ENCODE data around the gene TAF10.

The TAF10 gene

GRCh38 chr11:6583584-6583983, 28.4 kb downstream of the TAF10 start:
- no peak for DNase-seq (ENCODE audit: low read depth)
- no peak overlapping the region for H3K4me3 ChIP-seq (ENCODE audit: low read depth, low read length)
- TF ChIP-seq, protein P1, sequence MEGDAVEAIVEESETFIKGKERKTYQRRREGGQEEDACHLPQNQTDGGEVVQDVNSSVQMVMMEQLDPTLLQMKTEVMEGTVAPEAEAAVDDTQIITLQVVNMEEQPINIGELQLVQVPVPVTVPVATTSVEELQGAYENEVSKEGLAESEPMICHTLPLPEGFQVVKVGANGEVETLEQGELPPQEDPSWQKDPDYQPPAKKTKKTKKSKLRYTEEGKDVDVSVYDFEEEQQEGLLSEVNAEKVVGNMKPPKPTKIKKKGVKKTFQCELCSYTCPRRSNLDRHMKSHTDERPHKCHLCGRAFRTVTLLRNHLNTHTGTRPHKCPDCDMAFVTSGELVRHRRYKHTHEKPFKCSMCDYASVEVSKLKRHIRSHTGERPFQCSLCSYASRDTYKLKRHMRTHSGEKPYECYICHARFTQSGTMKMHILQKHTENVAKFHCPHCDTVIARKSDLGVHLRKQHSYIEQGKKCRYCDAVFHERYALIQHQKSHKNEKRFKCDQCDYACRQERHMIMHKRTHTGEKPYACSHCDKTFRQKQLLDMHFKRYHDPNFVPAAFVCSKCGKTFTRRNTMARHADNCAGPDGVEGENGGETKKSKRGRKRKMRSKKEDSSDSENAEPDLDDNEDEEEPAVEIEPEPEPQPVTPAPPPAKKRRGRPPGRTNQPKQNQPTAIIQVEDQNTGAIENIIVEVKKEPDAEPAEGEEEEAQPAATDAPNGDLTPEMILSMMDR (IDR thresholded peaks at IDR 0.05; ENCODE audit: low read depth, low read length, missing control alignments): no peak

GRCh38 chr11:6579681-6580080, 32.3 kb downstream of the TAF10 start:
- TF ChIP-seq, protein P1 (IDR thresholded peaks at IDR 0.05; ENCODE audit: low read depth, low read length, missing control alignments): no peak
- DNase-seq (ENCODE audit: low read depth): no peak
- H3K4me3 ChIP-seq (ENCODE audit: low read depth, low read length): no peak overlapping the region

DNA sequence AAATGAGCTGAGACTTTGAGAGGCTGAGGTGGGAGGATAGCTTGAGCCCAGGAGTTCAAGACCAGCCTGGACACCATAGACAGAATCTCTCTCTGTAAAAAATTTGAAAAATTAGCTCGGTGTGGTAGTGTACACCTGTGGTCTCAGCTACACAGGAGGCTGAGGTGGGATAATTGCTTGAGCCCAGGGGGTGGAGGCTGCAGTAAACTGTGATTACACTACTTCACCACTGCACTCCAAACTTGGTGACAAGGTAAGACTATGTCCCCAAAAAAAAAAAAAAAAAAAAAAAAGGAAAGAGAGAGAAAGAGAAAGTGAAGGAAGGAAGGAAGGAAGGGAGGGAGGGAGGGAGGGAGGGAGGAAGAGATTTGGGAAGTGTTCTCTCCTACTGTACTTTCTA, 33.9 kb downstream of the TAF10 start:
- TF ChIP-seq, protein P1 (IDR thresholded peaks at IDR 0.05; ENCODE audit: low read depth, low read length, missing control alignments): no peak
- H3K4me3 ChIP-seq (ENCODE audit: low read depth, low read length): no peak overlapping the region
- DNase-seq (ENCODE audit: low read depth): no peak

- TF ChIP-seq, protein P1 (IDR thresholded peaks at IDR 0.05; ENCODE audit: low read depth, low read length, missing control alignments): no peak
- no peak overlapping the region for H3K4me3 ChIP-seq (ENCODE audit: low read depth, low read length)
- no peak for DNase-seq (ENCODE audit: low read depth)
These were observed 35.3 kb downstream of the TAF10 start for GRCh38 chr11:6576471-6577373.

DNA sequence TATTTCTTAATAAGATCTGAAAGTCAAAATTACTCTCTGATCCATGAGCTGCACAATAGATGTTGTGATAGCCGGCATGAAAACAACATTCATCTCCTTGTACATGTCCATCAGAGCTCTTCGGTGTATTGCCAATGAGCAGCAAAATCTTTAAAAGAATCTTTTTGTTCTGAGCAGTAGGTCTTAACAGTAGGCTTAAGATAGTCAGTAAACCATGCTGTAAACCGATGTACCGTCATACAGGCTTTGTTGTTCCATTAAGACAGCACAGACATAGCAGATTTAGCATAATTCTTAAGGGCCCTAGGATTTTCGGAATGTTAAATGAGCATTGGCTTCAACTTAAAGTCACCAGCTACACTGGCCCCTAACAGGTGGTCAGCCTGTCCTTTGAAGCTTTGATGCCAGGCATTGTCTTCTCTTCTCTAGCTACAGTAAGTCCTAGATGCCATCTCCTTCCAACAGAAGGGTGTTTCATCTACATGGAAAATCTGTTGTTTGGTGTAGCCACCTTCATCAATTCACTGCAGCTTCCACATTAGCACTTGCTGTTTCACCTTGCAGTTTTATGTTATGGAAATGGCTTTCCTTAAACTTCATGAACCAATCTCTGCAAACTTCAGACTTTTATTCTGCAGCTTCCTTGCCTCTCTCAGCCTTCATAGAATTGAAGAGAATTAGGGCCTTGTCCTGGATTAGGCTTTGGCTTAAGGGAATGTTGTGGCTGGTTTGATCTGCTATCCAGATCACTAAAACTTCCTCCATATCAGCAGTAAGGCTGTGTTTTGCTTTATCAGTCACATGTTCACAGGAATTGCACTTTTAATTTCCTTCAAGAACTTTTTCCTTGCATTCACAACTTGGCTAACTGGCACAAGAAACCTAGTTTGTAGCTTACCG, 37.0 kb downstream of the TAF10 start:
- H3K4me3 ChIP-seq (ENCODE audit: low read depth, low read length): no peak overlapping the region
- TF ChIP-seq, protein P1 (IDR thresholded peaks at IDR 0.05; ENCODE audit: low read depth, low read length, missing control alignments): no peak
- no peak for DNase-seq (ENCODE audit: low read depth)

DNA sequence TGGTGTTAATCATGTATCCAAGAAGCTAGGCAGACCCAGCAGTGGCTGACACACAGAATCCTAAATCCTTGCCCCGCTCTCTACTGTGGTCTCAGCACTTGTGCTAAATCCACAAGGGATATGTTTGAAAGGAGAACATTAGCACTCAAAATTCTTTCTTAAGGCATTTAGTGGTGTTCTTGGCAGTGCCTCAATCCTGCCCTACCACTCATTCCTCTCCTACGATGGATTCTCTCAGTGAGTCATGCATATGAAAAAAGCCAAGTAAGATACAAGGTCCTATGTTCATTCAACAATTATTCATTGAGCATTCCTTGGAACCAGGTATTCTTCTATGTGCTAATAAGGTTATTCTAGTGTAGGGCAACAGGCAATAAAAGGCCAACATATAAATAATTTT, 39.8 kb downstream of the TAF10 start:
- no peak overlapping the region for H3K4me3 ChIP-seq (ENCODE audit: low read depth, low read length)
- no peak for DNase-seq (ENCODE audit: low read depth)
- TF ChIP-seq, protein P1 (IDR thresholded peaks at IDR 0.05; ENCODE audit: low read depth, low read length, missing control alignments): no peak
